ENCODE measurements around the gene RGS13.

DNA sequence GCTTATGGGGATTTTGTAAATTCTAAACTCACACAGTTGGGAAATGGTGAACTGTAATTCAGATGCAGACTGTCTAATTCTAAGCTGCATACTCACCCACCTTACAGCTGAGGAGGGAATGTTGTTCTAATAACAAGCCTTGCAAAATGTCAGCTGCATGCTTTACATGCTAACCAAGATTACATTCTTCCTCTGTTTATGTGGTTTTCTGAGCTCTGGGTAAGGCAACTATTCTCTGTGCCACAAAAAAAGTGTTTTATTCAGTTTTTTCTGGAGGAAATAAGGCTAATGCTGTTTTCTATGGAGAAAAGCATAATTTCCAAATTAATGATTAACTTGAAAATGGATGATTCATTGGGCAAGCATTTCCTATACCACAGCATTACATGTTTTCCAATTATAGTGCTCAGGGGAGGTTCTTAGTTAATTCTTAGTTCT is 64.9 kb downstream of the RGS13 start:
- TF ChIP-seq, protein P1, sequence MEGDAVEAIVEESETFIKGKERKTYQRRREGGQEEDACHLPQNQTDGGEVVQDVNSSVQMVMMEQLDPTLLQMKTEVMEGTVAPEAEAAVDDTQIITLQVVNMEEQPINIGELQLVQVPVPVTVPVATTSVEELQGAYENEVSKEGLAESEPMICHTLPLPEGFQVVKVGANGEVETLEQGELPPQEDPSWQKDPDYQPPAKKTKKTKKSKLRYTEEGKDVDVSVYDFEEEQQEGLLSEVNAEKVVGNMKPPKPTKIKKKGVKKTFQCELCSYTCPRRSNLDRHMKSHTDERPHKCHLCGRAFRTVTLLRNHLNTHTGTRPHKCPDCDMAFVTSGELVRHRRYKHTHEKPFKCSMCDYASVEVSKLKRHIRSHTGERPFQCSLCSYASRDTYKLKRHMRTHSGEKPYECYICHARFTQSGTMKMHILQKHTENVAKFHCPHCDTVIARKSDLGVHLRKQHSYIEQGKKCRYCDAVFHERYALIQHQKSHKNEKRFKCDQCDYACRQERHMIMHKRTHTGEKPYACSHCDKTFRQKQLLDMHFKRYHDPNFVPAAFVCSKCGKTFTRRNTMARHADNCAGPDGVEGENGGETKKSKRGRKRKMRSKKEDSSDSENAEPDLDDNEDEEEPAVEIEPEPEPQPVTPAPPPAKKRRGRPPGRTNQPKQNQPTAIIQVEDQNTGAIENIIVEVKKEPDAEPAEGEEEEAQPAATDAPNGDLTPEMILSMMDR (conservative IDR thresholded peaks at IDR 0.05 in 1 of 2, IDR thresholded peaks at IDR 0.05 in 1 of 2; ENCODE audit: extremely low read depth in 1 of 2, insufficient read depth in 1 of 2, low read depth in 1 of 2, low read length in 2 of 2) = no peak
- TF ChIP-seq EZH2 (IDR thresholded peaks at IDR 0.05; ENCODE audit: borderline replicate concordance, low read length) = no peak

Measured in mammary epithelial cell (primary cell).